CD4-positive, alpha-beta T cell treated with Interleukin-17A for 1 hour (primary cell): ENCODE measurements around the gene SRSF9.
"Not testable (repeated sequence)": the region's sequence is repeated elsewhere in the genome, so short reads cannot be mapped to it uniquely, and the experiment has no call there.

Source experiments
- DNase-seq: peaks from one replicate; pipeline ENCODE4 v3.0.0-alpha.2; 2020

The SRSF9 gene

DNA sequence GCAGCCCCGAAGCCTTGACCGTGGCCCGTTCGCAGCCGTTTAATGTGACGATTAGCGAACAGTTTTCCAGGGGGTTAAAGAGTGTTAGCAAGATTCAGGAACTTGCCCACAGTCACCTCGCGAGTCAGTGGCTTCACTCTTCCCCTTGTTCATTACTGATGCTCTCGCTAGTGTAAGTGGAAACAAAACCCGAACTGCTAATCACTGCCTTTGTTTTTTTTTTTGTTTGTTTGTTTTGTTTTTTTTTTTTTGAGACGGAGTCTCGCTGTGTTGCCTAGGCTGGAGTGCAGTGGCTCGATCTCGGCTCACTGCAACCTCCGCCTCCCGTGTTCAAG is 22.7 kb downstream of the SRSF9 start:
- not testable (repeated sequence) for DNase-seq

DNA sequence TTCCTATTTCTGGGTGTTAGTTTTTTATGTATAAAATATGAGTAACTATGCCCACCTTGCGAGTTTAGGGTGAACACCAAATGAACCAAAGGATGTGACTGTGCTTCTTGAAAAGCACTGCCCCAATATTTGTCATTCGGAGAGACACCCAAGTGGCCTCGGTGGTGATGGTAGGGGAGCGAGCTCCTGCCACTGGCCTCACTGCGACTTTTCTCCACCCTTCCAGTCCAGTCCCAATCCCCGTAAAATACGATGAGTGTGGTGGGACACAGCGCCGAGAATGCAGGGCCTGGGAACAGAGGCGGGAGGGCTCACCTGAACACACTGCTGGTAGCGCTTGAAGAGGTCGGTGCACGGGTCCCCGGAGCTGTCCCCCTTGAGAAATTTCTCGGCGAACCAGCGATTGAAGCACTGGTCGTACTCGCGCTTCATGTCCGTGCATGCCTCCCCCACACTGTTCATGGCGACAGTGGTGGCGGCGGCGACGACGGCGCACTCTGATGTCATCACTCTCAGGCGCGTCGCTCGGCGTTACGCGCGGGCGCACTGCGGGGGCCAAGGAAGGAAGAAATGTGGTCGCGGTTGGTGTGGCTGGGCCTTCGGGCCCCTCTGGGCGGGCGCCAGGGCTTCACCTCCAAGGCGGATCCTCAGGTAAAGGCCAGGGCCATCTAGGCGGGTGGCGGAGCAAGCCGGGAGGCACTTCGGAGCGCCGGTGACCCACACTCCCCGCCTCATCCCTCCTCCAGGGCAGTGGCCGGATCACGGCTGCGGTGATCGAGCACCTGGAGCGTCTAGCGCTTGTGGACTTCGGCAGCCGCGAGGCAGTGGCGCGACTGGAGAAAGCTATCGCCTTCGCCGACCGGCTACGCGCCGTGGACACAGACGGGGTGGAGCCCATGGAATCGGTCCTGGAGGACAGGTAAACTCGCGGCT is 23.4 kb downstream of the SRSF9 start, which contains the start of the genes GATC and TRIAP1:
GATC (plus strand) TSS at position 534 of the 933 bp plus-strand sequence; CDS start at position 571, 37 bp downstream.
TRIAP1 (minus strand) TSS at position 474 of the 933 bp plus-strand sequence; CDS start at position 462, 12 bp downstream.
- DNase-seq: peak; percentile 91

DNA sequence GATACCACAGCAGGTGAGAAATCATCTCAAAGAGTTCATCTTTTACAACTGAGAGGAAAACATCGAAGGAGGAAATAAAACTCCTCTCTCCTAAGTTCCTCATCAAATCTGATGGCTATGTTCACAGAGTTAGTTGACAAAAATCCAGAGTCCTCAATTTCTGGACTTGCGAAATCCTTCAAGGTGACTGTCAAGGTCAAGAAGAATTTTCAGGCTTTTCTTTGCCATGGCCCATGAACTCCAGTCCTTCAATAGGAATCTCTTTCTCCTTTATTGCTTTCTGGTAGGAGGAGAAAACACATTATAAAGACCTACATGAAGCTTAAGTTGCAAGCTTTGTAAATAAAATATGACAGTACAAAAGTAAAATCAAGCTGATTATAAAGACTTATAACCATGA is 24.9 kb downstream of the SRSF9 start:
- DNase-seq: no peak

DNA sequence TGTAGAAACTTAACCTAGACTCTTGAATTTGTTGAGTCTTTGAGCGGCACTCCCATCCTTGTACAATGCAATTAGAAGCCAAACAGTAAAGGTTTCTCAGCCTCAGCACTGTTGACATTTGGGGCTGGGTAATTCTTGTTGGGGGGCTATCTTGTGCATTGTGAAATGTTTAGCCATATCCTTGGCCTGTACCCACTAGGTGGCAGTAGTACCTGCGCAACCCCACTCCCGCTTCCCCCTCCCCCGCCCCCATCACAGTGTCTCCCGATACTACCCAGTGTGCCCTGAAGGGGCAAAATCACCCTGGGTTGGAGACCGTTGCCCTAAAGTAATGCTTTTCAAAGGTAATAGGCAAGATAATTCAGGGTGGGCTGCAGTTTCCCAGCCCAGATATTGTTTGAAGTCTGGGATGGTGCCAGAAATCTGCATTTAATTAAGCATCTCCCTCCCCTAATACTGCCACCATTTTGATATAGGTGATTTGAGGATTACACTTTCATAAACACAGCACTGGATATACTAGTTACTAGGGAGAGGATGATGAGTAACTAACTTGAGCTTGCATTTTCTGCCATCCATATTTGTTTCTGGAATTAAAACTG is 29.8 kb downstream of the SRSF9 start:
- DNase-seq: peak; percentile 86

DNA sequence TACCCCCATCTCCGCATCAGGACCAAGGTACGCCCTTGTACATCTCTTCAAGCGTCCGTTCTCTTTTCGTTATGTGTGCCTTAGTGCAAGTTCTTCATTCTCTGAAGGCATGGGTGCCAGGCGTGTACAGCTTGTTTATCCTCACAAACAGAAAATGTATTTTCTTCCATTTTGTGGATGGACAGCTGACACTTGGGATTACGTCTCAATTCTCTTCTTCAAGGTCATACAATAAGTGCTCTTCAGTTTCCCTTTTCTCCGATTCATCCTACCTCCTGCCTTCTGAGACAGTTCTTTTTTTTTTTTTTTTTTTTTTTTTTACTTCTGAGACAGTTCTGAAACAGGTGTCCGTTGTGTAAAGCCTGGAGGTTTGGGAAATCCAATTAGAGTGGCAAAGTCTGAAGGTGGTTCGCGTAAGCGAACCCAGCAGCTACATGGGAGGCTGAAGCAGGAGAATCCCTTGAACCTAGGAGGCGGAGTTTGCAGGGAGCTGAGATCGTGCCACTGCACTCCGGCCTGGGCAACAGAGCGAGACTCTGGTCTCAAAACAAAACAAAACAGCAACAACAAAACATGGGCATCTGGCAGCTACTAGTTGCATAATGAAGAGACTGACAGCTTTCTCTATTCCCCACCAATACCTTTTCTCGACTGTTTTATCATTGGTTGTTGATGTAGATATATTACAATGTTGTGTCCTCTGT is 30.9 kb downstream of the SRSF9 start:
- no peak for DNase-seq

DNA sequence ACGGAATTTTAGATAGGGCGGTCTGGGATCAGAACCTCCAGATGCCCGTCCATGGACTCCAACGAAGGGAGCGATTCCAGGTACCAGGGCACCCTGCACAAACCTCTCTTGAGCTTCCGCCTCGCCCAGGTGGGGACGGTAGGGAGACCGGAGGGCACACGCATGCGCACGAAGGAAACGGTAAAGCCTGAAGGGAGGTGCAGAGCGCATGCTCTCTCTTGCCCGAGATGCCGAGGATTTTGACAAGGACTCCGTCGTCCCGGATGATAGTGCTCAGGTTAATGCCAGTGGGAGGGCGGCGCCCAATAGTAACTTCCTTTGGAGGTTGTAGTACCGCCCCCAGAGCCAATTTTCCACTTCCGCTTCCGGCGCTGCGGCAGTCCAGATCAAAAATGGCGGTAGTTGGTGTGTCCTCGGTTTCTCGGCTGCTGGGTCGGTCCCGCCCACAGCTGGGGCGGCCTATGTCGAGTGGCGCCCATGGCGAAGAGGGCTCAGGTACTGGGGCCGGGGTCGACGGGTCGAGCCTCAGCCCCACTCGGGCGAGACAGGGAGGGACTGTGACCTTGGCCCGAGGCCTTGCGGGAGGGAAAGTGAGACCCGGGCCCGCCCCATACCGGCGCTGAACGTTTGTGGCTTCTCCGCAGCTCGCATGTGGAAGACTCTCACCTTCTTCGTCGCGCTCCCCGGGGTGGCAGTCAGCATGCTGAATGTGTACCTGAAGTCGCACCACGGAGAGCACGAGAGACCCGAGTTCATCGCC is 31.6 kb downstream of the SRSF9 start, which contains the start of gene COX6A1:
COX6A1 (plus strand) TSS at position 379 of the 760 bp plus-strand sequence; CDS start at position 393, 14 bp downstream.
- DNase-seq: peak; percentile 99

DNA sequence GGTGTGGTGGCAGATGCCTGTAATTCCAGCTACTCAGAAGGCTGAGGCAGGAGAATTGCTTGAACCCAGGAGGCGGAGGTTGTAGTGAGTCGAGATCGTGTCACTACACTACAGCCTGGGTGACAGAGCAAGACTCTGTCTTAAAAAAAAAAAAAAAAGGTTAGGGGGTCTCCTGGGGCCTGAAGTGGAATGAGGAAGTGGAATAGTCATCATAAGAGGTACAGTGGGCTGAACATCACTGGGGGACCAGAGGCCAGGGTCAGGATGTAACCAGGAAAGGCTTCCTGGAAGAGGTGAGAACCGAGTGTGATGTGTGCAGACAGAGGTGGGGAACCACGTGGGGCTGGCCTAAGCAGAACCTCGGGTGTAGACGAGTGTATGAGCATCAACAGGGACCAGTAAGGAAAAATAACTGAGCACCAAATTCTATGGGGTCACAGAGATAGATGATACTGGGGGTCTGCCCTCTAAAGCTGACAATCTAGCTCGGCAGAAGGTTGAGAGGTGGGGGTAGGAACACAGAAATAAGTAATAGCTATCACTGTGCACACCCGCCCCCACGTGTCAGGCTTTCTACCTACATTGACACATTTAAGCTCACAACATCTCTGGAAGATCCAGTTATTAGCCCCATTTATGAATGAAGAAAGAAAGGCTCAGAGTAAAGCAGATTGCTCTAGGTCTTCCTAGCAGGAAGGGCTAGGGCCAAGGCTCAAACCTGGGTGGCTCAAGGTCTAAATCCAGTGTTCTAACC is 36.6 kb downstream of the SRSF9 start:
- no peak for DNase-seq

DNA sequence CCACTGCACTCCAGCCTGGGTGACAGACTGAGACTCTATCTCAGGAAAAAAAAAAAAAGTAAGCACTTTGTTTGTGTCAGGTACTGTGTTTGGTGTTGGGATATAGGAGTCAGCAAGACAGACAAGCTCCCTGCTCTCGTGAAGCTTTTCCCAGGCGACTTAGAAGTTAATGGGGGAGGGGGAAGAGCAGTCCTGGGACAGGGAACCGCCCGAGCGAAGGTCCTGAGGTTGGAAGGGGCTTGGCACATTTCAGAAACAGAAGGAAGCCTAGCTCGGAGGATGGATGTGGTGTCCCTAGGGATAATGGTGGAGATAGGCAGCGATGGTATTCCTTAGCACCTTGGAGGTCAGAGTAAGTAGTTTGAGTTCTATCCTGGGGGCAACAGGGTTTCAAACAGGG is 40.2 kb downstream of the SRSF9 start:
- no peak for DNase-seq

DNA sequence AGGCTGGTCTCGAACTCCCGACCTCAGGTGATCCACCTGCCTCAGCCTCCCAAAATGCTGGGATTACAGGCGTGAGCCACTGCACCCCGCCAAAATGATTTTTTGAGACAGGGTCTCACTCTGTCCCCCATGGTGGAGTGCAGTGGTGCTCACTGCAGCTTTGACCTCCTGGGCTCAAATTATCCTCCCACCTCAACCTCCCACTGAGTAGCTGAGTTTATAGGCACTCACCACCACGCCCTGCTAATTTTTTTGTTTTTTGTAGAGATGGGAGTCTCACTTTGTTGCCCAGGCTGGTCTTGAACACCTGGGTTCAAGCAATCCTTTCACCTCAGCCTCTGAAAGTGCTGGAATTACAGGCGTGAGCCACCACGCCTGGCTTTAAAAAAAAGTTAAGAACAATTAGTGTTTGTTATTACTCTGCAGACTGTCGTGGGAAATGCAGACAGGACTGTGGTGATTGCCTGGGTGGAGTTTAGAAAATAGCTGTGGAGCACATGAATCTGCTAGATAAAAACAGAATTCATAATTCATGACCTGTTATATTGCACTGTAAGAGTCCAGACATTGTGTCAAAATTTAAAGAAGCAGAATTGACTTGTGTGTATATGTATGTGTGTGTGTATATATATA is 40.8 kb downstream of the SRSF9 start:
- DNase-seq: no peak

DNA sequence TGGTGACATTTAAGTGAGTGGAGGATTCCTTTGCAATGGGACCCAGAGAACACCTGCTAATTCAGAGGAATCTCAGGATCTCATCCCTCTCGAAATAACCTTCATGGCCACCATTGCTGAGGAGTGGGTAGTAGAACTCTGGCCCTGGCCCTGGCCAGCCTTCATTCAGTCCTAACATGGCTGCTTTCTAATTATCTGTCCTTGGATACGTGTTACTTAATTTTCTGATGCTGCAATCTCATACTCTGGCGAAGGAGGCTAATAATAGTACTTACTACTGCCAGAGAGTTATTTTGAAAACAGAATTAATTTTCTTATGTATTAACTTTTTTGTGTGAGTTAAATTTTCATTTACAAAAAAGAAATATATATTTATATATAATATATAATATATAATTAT is 43.8 kb downstream of the SRSF9 start:
- no peak for DNase-seq

DNA sequence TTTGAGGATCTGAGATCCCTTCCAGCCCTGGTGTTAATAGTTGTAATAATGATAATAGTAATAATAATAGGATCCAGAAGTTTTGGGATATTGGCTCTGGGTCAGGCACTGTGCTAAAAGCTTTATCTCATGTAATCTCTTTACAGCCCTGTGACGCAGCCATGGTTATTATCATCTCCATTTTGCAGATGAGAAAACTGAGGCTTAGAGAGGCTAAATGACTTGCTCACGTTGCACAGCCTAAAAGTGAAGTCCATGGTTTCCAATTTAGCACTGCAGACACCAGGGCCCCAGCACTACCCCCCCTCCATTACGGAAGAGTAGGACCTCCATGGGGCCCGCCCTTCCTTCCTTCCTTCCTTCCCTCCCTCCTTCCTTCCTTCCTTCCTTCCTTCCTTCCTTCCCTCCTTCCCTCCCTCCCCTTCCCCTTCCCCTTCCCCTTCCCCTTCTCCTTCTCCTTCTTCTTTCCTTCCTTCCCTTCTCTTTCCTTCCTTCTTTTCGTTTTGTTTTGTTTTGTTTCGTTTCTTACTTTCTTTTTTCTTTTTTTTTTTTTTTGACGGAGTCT is 46.6 kb downstream of the SRSF9 start:
- DNase-seq: no peak

DNA sequence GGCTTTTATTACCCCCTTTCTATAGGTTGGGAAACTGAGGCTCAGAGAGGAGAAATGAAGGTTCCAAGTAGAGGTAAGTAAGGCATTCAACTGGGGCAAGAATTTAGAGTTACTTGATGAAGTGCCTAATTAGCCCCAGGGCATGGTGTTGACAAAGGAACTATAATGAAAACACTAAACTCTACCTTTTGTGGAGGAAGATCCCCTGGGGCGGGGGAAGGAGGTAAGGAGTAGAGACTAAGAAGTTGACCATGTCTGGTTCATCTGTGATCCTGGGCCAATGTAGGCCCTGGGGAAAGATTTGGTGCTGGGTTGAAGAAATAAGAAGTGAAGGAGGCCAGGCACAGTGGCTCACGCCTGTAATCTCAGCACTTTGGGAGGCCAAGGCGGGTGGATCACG is 47.8 kb downstream of the SRSF9 start:
- no peak for DNase-seq

DNA sequence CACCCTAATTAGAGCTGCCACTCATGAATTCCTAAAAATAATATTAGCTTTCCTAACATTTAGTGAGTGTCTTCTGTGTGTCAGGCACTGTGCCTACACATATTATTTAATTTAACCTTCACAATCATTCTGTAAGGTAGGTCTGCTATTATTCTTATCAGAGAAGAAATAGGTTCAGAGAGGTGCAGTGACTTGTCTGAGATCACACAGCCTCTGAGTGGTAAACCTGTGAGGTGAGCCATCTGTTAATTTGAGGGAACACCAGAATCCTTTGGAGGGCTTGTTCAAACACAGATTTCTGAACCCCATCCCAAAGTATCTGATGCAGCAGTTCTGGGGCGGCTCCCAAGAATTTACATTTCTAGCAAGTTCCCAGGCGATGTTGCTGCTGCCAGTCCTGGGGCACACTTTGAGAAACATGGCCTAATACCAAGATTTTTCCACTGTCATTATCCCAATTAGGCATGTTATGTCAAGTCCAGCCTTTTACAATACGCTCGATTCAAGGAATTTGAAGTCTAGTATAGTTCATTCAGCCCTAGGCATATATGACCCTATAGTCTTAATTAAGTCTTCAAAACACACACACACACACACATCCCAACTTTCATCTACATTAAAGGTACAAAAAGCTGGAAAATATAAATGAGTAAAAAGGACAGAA is 51.5 kb downstream of the SRSF9 start:
- no peak for DNase-seq

DNA sequence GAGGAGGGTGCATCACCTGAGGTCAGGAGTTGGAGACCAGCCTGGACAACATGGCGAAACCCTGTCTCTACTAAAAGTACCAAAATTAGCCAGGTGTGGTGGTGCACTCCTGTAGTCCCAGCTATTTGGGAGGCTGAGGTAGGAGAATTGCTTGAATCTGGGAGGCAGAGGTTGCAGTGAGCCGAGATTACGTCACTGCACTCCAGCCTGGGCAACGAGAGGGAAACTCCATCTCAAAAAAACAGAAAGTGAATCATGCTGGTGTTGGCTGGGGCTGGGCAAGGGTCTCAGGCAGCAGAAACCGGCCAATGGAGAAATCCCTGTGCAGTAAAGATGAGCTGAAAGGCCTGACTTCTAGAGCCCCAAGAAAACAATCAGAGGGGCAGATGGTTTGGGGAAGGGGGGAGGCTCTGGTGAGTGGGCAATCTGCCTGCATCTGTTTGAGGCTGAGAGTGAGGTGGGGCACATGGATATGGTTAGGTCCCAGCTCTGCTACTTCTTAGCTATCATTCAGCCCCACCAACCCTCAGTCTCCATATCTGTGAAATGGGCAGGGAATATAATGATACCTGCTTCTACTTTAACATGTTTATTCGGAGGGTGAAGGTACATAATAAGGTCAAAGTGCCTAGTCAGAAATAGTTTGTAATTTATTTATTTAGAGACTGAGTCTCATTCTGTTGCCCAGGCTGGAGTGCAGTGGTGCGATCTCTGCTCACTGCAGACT is 52.9 kb downstream of the SRSF9 start:
- no peak for DNase-seq

DNA sequence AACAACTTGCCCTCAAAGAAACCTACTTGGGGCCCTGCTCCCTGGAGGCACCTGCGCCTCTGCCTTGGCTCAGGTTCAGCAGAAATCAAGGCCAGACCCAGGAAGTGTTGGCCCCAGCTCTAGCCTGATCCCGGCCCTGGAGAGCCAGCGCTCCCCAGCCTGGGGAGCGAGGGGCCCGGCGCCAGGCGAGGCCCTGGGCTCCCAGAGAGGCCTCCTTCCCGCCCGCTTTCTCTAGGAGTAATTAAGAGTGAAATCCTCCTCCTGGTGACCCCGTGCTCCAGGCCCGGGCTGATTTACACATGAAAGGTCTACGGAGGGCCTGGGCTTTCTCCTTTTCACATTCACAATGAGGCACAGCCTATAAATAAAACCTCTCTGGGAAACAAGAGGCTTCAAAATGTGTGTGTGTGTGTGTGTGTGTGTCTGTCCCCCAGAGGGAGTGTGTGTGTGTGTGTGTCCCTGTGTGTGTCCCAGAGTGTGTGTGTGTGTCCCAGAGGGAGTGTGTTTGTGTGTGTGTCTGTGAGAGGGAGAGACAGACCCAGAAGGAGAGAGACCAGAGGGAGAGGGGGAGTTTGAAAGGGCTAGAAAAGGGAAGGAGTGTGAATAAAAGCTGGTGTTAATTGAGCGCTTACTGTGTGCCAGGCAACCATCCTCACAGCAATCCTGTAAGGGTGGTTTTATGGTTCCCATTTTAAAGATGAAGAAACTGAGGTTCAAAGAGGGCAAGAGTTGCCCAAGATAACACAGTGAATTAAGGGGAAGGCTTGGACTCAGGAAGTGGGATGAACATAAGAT is 55.5 kb downstream of the SRSF9 start:
- DNase-seq: no peak

DNA sequence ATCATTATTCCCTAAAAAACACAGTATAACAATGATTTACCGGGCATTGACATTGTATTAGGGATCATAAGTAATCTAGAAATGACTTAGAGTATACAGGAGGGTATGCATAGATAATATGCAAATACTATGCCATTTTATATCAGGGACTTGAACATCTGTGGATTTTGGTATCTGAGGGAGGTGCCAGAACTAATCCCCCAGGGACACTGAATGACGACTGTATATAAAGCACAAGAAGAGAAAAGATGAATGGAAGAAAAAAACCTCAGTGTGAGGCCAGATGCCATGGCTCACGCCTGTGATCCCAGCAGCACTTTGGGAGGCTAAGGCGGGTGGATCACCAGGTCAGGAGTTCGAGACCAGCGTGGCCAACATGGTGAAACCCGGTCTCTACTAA is 57.1 kb downstream of the SRSF9 start:
- no peak for DNase-seq
